SK-N-SH (cell line): ENCODE results near the gene PCP2. TPM values are rescaled to one million over a fixed set of nuclear protein-coding genes. Genes with fewer than 3 reads are reported as not detected.

Source experiments
- CTCF ChIA-PET: fragments of 300-600, 350-600 bp; formaldehyde crosslinking; extraction: SDS; loops from one replicate; lab custom pipeline; 2021; lab: Yijun Ruan, JAX
- POLR2A ChIA-PET: fragments of 350-600 bp; sonication (Branson Sonifier 250); formaldehyde crosslinking; extraction: SDS; loops from one replicate; lab custom pipeline; 2020; ENCODE audit warnings: antibody characterized with exemption, inconsistent platforms; lab: Yijun Ruan, JAX
- DNase-seq: peaks from one replicate; pipeline ENCODE4 v3.0.0; 2012
- H2AFZ ChIP-seq: fragments of 200-600 bp; sonication (generic); 2 replicates; pipeline ENCODE4 v1.8.1; 2016; ENCODE audit warnings: antibody characterized with exemption, mild to moderate bottlenecking, low read depth
- H3F3A ChIP-seq: fragments of 200-600 bp; sonication (generic); replicated peaks from 2 replicates; pipeline ENCODE3; 2016; ENCODE audit warnings: antibody characterized with exemption, mild to moderate bottlenecking; ENCODE audit not compliant: insufficient read depth
- H3K27ac ChIP-seq, 2 experiments: fragments of 200-500 bp in 1 of 2; fragments of 200-600 bp in 1 of 2; sonication (Bioruptor generic) in 1 of 2; sonication (generic), shearing (Covaris generic) in 1 of 2; 2 replicates each; pipeline versions ENCODE4 v1.5.1 to v1.6.1; 2014 to 2016; ENCODE audit warnings: low read depth in 2 of 2, inconsistent platforms in 1 of 2, low read length in 1 of 2, mild to moderate bottlenecking in 1 of 2, mixed read lengths in 1 of 2
- H3K27me3 ChIP-seq: fragments of 200-600 bp; sonication (generic), shearing (Covaris generic); 2 replicates; pipeline ENCODE4 v1.6.1; 2016; ENCODE audit warnings: mixed run types; ENCODE audit not compliant: insufficient read depth
- H3K36me3 ChIP-seq, 2 experiments: fragments of 200-500 bp in 1 of 2; fragments of 200-600 bp in 1 of 2; sonication (Bioruptor generic) in 1 of 2; sonication (generic) in 1 of 2; replicated peaks in 1 of 2; 2 replicates each; pipeline versions ENCODE3 to v1.5.1; 2014 to 2016; ENCODE audit warnings: low read length in 1 of 2, mild to moderate bottlenecking in 1 of 2; ENCODE audit not compliant: insufficient read depth in 2 of 2, control insufficient read depth in 1 of 2
- H3K4me1 ChIP-seq, 2 experiments: fragments of 200-500 bp in 1 of 2; fragments of 200-600 bp in 1 of 2; sonication (Bioruptor generic) in 1 of 2; sonication (generic), shearing (Covaris generic) in 1 of 2; 2 replicates each; pipeline versions ENCODE4 v1.5.1 to v1.6.1; 2014 to 2016; ENCODE audit warnings: low read depth in 1 of 2, low read length in 1 of 2, mixed run types in 1 of 2; ENCODE audit not compliant: insufficient read depth in 2 of 2, control insufficient read depth in 1 of 2
- H3K4me2 ChIP-seq: fragments of 200-600 bp; sonication (generic), shearing (Covaris generic); 2 replicates; pipeline ENCODE4 v1.6.1; 2017; ENCODE audit warnings: mixed run types
- H3K4me3 ChIP-seq, 2 experiments: fragments of 200-500 bp in 1 of 2; fragments of 200-600 bp in 1 of 2; sonication (Bioruptor generic) in 1 of 2; sonication (generic), shearing (Covaris generic) in 1 of 2; 2 replicates each; pipeline versions ENCODE4 v1.5.1 to v1.8.1; 2014 to 2016; ENCODE audit warnings: low read depth in 2 of 2, inconsistent platforms in 1 of 2, low read length in 1 of 2, mild to moderate bottlenecking in 1 of 2, mixed read lengths in 1 of 2, moderate library complexity in 1 of 2
- H3K79me2 ChIP-seq: fragments of 200-600 bp; sonication (generic); 2 replicates; pipeline ENCODE4 v1.8.1; 2017; ENCODE audit warnings: mild to moderate bottlenecking; ENCODE audit not compliant: insufficient read depth
- H3K9ac ChIP-seq: fragments of 200-600 bp; sonication (generic); 2 replicates; pipeline ENCODE4 v1.6.1; 2017; ENCODE audit warnings: mixed run types
- H3K9me2 ChIP-seq: fragments of 200-600 bp; sonication (generic); 2 replicates; pipeline ENCODE4 v1.6.1; 2017; ENCODE audit warnings: mixed run types
- H3K9me3 ChIP-seq: fragments of 200-600 bp; sonication (generic); 2 replicates; pipeline ENCODE4 v1.6.1; 2017; ENCODE audit warnings: mixed run types, mild to moderate bottlenecking, moderate library complexity
- H4K20me1 ChIP-seq: fragments of 200-600 bp; sonication (generic); 2 replicates; pipeline ENCODE4 v1.6.1; 2017; ENCODE audit warnings: mild to moderate bottlenecking, mixed run types; ENCODE audit not compliant: insufficient read depth
- CHD2 ChIP-seq: fragments of 150-350 bp; IDR thresholded peaks from 2 replicates; pipeline ENCODE4 v1.6.1; 2018; ENCODE audit warnings: low read length; ENCODE audit not compliant: partially characterized antibody
- EP300 ChIP-seq, 2 experiments: IDR thresholded peaks; 2 replicates each; pipeline versions ENCODE4 v1.4.0 to v1.6.1; 2012; ENCODE audit warnings: borderline replicate concordance in 1 of 2, low read depth in 1 of 2, low read length in 1 of 2
- EZH2phosphoT487 ChIP-seq: fragments of 200-600 bp; sonication (generic); IDR thresholded peaks from 2 replicates; pipeline ENCODE4 v1.6.1; 2017; ENCODE audit warnings: low read depth, mixed run types, mild to moderate bottlenecking, antibody characterized with exemption, moderate library complexity, borderline replicate concordance
- FOSL2 ChIP-seq: IDR thresholded peaks from 2 replicates; pipeline ENCODE4 v1.4.0; 2012; ENCODE audit warnings: low read depth, mild to moderate bottlenecking, moderate library complexity, borderline replicate concordance
- FOXM1 ChIP-seq: IDR thresholded peaks from 2 replicates; pipeline ENCODE4 v1.4.0; 2012; ENCODE audit warnings: low read depth, mild to moderate bottlenecking
- GABPA ChIP-seq: IDR thresholded peaks from 2 replicates; pipeline ENCODE4 v1.4.0; 2012; ENCODE audit warnings: low read depth, mild to moderate bottlenecking
- NFIC ChIP-seq: IDR thresholded peaks from 2 replicates; pipeline ENCODE4 v1.4.0; 2012; ENCODE audit warnings: borderline replicate concordance
- PBX3 ChIP-seq: IDR thresholded peaks from 2 replicates; pipeline ENCODE4; 2012
- POLR2AphosphoS5 ChIP-seq: IDR thresholded peaks from 2 replicates; pipeline ENCODE4 v1.6.1; 2012; ENCODE audit warnings: low read depth, low read length
- RXRA ChIP-seq: IDR thresholded peaks from 2 replicates; pipeline ENCODE4 v1.4.0; 2012; ENCODE audit warnings: low read depth, mild to moderate bottlenecking, borderline replicate concordance
- SIN3A ChIP-seq: IDR thresholded peaks from 2 replicates; pipeline ENCODE4 v1.6.1; 2012; ENCODE audit warnings: low read depth, mild to moderate bottlenecking, low read length, moderate library complexity, borderline replicate concordance
- SMC3 ChIP-seq: IDR thresholded peaks from 2 replicates; pipeline ENCODE4 v1.6.1; 2012; ENCODE audit warnings: low read depth, low read length, improper control_type of control experiment
- TAF1 ChIP-seq: IDR thresholded peaks from 2 replicates; pipeline ENCODE4 v1.6.1; 2012; ENCODE audit warnings: low read depth, mild to moderate bottlenecking, low read length, moderate library complexity, borderline replicate concordance
- YY1 ChIP-seq: IDR thresholded peaks from 2 replicates; pipeline ENCODE4 v1.4.0; 2012; ENCODE audit warnings: low read depth, mild to moderate bottlenecking
- WGBS: methylation state at CpG from one replicate; pipeline ENCODE4 v1.1.6; 2017; ENCODE audit warnings: low lambda C conversion rate; 5-methylcytosine and 5-hydroxymethylcytosine counted together
- polyA plus RNA-seq, 3 experiments: library from polyadenylated mRNA; depleted of rRNA; stranded (reverse); fragments of >200 nt; gene quantifications; 2 replicates each; pipeline ENCODE4 v1.2.3, GENCODE V29; 2012
- TF ChIP-seq, protein P1 (sequence below): fragments of 150-350 bp; IDR thresholded peaks from 2 replicates; pipeline ENCODE4 v1.6.1; 2016; ENCODE audit warnings: mild to moderate bottlenecking, low read depth, low read length

The PCP2 gene
- polyA plus RNA-seq, 1 of the 3 experiments (the other 2 are of a cell fraction): not detected

DNA sequence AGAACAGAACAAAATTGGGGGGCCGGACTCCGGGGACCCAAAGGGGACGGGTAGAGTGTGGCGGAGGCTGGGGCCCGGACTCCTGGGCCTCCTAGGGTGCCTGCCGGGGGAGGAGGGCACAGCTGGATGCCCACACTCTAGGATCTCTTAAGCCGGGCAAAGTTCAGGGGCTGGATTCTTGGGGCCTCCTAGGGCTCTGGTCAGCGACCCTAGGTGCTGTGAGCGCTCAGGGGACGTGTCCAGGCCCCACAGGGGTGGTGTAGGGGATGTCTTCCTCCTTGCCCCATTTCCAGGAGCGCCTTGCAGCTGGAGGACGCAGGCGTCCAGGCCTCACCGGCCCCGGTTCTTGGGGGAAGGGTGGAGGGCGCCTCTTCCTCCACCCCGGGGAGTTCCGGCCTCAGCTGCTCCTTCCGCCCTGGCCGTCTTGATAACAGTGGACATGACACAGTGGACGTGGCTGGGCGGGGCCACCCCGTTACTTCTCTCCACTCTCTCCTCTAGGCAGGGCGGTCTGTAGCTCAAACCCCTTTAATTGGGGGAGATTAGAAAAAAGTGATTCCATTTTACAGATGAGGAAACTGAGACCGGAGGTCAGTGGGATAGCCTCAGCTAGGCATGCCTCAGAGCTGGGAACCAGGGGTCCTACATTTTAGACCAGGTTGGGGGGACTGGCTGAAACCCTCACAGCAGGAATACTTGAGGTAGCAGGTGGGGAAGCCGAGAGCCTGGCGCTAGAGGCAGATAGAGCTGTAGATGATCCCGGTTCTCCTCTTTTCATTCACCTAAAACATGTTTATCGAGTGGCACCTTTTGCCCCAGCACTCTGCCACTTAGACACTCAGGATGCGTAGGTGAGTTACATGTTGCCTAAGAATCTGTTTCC, 4.1 kb upstream of the PCP2 start:
- H3K79me2 ChIP-seq: no peaks in the 10 kb centered on the region
- no peak overlapping the region for H3K9ac ChIP-seq
- DNase-seq: no peak
- 37% methylated on average over 12 of the region's 30 CpGs for WGBS
- peaks cover 0 to 4% of the 10 kb centered on the region in 2 experiments; a peak in 1 of 4 replicates for H3K4me1 ChIP-seq
- H3K36me3 ChIP-seq: no peaks in the 10 kb centered on the region
- H3K9me3 ChIP-seq: no peaks in the 10 kb centered on the region
- no peak overlapping the region for H3K27ac ChIP-seq
- no peaks in the 10 kb centered on the region for H3K9me2 ChIP-seq
- H3K4me3 ChIP-seq: peak overlapping the region in 1 of 2 experiments; percentile 21; a peak in 1 of 4 replicates
- peaks cover 37% of the 10 kb centered on the region for H3K27me3 ChIP-seq
- ChIA-PET CTCF (interaction anchor here (1.2 to 2.7 kb wide), 4 partner anchors 14 to 162 kb away, joined by 3 to 14 read pairs (median 8); partner anchors contain the start of gene TRAPPC5), POLR2A (no interaction called here)
- H3F3A ChIP-seq: peaks cover 4% of the 10 kb centered on the region
- TF ChIP-seq EZH2phosphoT487 (no peak), CHD2 (no peak), PBX3 (no peak), TAF1 (no peak), EP300 (IDR thresholded peaks at IDR 0.05; ENCODE audit: borderline replicate concordance in 1 of 2, low read depth in 1 of 2, low read length in 1 of 2) (no peak), YY1 (no peak), GABPA (no peak), SIN3A (no peak), POLR2AphosphoS5 (no peak), RXRA (no peak), SMC3 (no peak), FOXM1 (no peak), NFIC (no peak), FOSL2 (no peak)
- TF ChIP-seq, protein P1, sequence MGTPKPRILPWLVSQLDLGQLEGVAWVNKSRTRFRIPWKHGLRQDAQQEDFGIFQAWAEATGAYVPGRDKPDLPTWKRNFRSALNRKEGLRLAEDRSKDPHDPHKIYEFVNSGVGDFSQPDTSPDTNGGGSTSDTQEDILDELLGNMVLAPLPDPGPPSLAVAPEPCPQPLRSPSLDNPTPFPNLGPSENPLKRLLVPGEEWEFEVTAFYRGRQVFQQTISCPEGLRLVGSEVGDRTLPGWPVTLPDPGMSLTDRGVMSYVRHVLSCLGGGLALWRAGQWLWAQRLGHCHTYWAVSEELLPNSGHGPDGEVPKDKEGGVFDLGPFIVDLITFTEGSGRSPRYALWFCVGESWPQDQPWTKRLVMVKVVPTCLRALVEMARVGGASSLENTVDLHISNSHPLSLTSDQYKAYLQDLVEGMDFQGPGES: no peak
- no peak overlapping the region for H3K4me2 ChIP-seq
- no peaks in the 10 kb centered on the region for H4K20me1 ChIP-seq
- H2AFZ ChIP-seq: no peak overlapping the region
